ENCODE results near the gene FHIT. TPM values are rescaled to one million over a fixed set of nuclear protein-coding genes. Genes with fewer than 3 reads are reported as not detected.
"Not testable (repeated sequence)": the region's sequence is repeated elsewhere in the genome, so short reads cannot be mapped to it uniquely, and the experiment has no call there.

Gene FHIT
- polyA plus RNA-seq, 1 donor from 2014 or later = 17.3 TPM

- H3K9me3 Mint-ChIP-seq = no peaks in the 10 kb centered on the region
- no peak overlapping the region for H3K27ac Mint-ChIP-seq
- H3K36me3 Mint-ChIP-seq = peaks cover 7% of the 10 kb centered on the region
- H3K27me3 Mint-ChIP-seq = no peaks in the 10 kb centered on the region
- peaks cover 0 to 5% (median 3%) of the 10 kb centered on the region in 3 donors for H3K4me1 Mint-ChIP-seq
- no peak overlapping the region for H3K4me3 Mint-ChIP-seq
Measured at GRCh38 chr3:61201071-61201470, 50.2 kb downstream of the FHIT start.

- Mint-ChIP-seq H3K4me3 (no peak overlapping the region), H3K27ac (no peak overlapping the region), H3K27me3 (no peaks in the 10 kb centered on the region), H3K36me3 (peaks cover 7% of the 10 kb centered on the region), H3K4me1 (peaks cover 0 to 5% (median 3%) of the 10 kb centered on the region in 3 donors), H3K9me3 (no peaks in the 10 kb centered on the region)
Measured at GRCh38 chr3:61200270-61200669, 51.0 kb downstream of the FHIT start.

DNA sequence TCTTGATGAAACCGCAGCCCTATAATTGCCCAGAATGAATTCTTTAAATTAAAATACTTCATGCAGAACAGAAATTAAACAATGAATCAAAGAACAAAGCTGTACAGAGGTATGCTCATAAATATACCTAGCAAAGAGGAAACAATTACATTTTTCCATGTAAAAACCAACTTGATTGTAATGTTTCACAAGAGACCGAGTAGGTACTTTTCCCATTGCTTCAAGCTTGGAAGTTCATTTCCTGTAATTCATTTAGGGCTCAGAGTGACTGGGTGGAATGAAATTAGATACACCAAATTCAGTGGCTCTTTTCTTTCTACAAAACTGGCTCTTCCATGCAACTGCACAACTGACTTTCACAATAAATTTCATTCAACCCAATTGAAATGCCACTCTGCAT lies 51.4 kb downstream of the FHIT start:
- no peaks in the 10 kb centered on the region for H3K27me3 Mint-ChIP-seq
- H3K4me1 Mint-ChIP-seq = peaks cover 0 to 5% (median 3%) of the 10 kb centered on the region in 3 donors

DNA sequence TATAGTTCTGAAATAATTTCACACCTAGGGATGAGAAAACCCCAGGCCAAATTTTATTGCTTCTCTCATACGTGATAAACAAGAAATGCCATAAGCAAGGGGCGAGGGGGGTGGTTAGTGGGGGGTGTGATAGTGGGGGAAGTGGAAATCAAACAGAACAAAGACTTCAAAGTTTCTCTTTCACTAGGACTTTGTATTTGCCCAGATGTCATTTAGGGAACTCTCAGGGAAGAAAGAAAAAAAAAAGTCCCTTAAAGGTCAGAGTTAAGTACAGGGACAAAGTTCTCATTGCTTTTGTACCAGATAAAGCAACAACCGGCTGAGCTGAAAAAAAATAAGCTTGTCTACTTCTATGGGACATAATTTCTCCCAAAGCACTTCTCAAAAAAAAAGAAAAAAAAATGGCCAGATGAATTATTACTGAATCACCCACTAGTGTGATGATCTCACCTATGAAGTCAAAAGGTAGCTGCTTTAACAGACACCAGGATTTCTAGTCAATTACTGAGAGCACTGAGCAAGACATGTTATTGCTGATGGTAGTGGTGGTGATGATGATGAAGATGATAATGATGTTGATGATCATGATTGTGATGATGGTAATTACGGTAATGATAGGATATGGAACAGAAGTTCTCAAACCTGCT lies 56.2 kb downstream of the FHIT start:
- Mint-ChIP-seq H3K9me3 (no peaks in the 10 kb centered on the region), H3K27ac (no peak overlapping the region), H3K27me3 (no peaks in the 10 kb centered on the region), H3K4me1 (peaks cover 0 to 2% (median 0%) of the 10 kb centered on the region in 3 donors), H3K36me3 (peaks cover 5% of the 10 kb centered on the region), H3K4me3 (no peak overlapping the region)

More for the DNA sequence above, 51.4 kb downstream of the FHIT start:
- H3K27ac Mint-ChIP-seq = no peak overlapping the region
- H3K4me3 Mint-ChIP-seq = no peak overlapping the region
- peaks cover 7% of the 10 kb centered on the region for H3K36me3 Mint-ChIP-seq
- H3K9me3 Mint-ChIP-seq = no peaks in the 10 kb centered on the region

DNA sequence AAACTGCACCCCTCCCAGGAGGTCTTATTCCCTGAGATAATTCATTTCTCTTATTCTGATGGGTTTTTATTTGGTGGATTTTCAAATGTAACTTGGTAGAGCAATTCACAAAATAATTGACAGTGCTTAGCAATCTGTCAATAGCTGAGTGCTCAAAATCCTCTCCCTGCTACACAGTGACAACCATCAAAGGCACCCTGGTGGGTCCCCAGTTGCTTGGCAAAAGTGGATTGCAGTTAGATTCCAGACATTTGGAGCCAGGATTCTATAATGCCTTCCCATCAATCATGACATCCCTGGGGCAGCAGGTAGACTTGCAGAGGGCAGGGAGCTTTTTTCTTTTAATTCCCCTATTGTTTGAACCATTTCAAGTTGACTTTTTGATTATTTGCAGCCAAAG lies 59.0 kb downstream of the FHIT start:
- Mint-ChIP-seq H3K4me1 (peaks cover 0 to 2% (median 0%) of the 10 kb centered on the region in 3 donors), H3K27ac (no peak overlapping the region), H3K4me3 (no peak overlapping the region), H3K36me3 (peaks cover 1% of the 10 kb centered on the region), H3K9me3 (peaks cover 0 to 2% (median 0%) of the 10 kb centered on the region in 3 donors), H3K27me3 (no peaks in the 10 kb centered on the region)

DNA sequence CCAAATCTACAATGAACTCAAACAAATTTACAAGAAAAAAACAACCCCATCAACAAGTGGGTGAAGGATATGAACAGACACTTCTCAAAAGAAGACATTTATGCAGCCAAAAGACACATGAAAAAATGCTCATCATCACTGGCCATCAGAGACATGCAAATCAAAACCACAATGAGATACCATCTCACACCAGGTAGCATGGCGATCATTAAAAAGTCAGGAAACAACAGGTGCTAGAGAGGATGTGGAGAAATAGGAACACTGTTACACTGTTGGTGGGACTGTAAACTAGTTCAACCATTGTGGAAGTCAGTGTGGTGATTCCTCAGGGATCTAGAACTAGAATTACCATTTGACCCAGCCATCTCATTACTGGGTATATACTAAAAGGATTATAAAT lies 61.0 kb downstream of the FHIT start:
- H3K36me3 Mint-ChIP-seq, H3K9me3 Mint-ChIP-seq, H3K4me1 Mint-ChIP-seq, H3K4me3 Mint-ChIP-seq, H3K27ac Mint-ChIP-seq, H3K27me3 Mint-ChIP-seq: not testable (repeated sequence)

DNA sequence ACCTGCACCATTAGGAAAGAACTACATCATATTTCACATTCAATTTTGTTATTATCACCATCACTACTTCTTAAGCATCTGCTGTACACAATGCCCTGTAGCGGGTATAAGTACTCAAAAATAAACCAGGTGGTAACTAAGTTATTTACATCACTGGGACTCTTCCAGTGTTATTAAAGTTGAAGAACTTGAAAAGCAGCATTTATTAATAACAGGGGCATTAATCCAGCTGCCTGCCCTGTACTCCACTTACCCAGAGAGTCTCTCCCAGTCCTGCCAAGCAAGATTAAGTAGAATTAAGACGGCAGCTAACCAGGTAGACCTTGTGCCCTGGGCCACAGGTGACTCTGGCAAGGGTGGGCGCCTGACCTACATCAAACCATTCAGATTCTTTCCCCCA lies 65.2 kb downstream of the FHIT start:
- no peak overlapping the region for H3K27ac Mint-ChIP-seq
- no peaks in the 10 kb centered on the region for H3K36me3 Mint-ChIP-seq
- peaks cover 4 to 20% (median 5%) of the 10 kb centered on the region in 3 donors for H3K4me1 Mint-ChIP-seq
- H3K27me3 Mint-ChIP-seq = no peaks in the 10 kb centered on the region
- peaks cover 0 to 2% (median 0%) of the 10 kb centered on the region in 3 donors for H3K9me3 Mint-ChIP-seq
- no peak overlapping the region for H3K4me3 Mint-ChIP-seq

DNA sequence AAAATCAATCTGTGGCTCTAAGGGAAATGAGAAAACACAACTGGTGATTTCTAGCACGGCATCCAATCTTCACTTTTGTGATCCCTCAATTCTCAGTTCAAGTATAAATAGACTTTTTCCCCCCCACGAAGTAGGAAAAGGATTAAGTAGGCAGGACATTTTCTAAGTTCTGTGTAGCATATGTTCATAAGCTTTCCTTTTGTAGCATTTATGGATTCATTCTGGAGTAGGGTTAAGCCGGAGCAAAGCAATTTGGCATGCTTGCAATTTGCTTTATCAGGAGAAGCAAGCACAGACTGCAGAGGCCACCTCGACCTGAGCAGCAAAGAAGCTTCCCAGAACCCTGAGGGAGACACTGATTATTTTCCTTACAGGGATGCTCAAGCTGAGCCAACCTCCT lies 66.3 kb downstream of the FHIT start:
- Mint-ChIP-seq H3K4me1 (peaks cover 4 to 27% (median 11%) of the 10 kb centered on the region in 3 donors), H3K27ac (no peak overlapping the region), H3K27me3 (no peaks in the 10 kb centered on the region)

DNA sequence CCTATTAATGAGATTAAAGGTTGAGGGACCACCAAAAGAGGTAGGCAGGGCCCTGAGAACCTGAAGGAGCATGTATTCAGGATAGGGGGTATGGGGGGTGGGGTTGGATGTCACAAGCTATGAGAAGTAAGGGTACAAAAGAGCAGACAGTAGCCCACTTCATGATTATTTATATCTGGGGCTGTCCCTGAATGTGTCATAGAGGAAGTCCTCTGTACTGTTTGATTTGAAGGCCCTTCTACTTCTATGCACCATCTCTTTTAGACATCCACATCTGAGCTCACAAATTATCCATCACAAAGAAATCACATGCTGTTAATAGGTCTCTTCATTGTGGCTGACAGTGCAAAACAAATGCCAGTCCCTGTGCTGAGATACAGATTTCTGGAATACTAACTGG lies 68.6 kb downstream of the FHIT start:
- Mint-ChIP-seq H3K4me3 (no peak overlapping the region), H3K9me3 (no peaks in the 10 kb centered on the region), H3K27ac (no peak overlapping the region), H3K27me3 (no peaks in the 10 kb centered on the region), H3K36me3 (no peaks in the 10 kb centered on the region), H3K4me1 (peaks cover 7 to 29% (median 13%) of the 10 kb centered on the region in 3 donors)

More for the DNA sequence above, 66.3 kb downstream of the FHIT start:
- Mint-ChIP-seq H3K4me3 (no peak overlapping the region), H3K9me3 (peaks cover 0 to 2% (median 0%) of the 10 kb centered on the region in 3 donors), H3K36me3 (no peaks in the 10 kb centered on the region)

GRCh38 chr3:61181874-61182273 lies 69.4 kb downstream of the FHIT start:
- Mint-ChIP-seq H3K27me3 (no peaks in the 10 kb centered on the region), H3K4me1 (peaks cover 7 to 29% (median 13%) of the 10 kb centered on the region in 3 donors), H3K4me3 (no peak overlapping the region), H3K27ac (peak overlapping the region in 1 of 3 donors; percentile 41), H3K36me3 (no peaks in the 10 kb centered on the region), H3K9me3 (no peaks in the 10 kb centered on the region)

- peaks cover under 1% of the 10 kb centered on the region for H3K36me3 Mint-ChIP-seq
- peaks cover 7 to 29% (median 14%) of the 10 kb centered on the region in 3 donors for H3K4me1 Mint-ChIP-seq
- H3K9me3 Mint-ChIP-seq = peaks cover 0 to under 1% (median 0%) of the 10 kb centered on the region in 3 donors
Measured at GRCh38 chr3:61180206-61180605, 71.0 kb downstream of the FHIT start.

GRCh38 chr3:61178167-61178566 lies 73.1 kb downstream of the FHIT start:
- Mint-ChIP-seq H3K27me3 (no peaks in the 10 kb centered on the region), H3K4me3 (no peak overlapping the region), H3K4me1 (peaks cover 5 to 21% (median 13%) of the 10 kb centered on the region in 3 donors), H3K27ac (no peak overlapping the region), H3K36me3 (peaks cover 1% of the 10 kb centered on the region), H3K9me3 (peaks cover 0 to 2% (median 1%) of the 10 kb centered on the region in 3 donors)

More at GRCh38 chr3:61180206-61180605, 71.0 kb downstream of the FHIT start:
- Mint-ChIP-seq H3K27ac (no peak overlapping the region), H3K27me3 (no peaks in the 10 kb centered on the region), H3K4me3 (peak overlapping the region in 1 of 4 donors; percentile 66)

- no peaks in the 10 kb centered on the region for H3K27me3 Mint-ChIP-seq
- H3K36me3 Mint-ChIP-seq = peaks cover 1% of the 10 kb centered on the region
- no peak overlapping the region for H3K4me3 Mint-ChIP-seq
- no peak overlapping the region for H3K27ac Mint-ChIP-seq
- H3K9me3 Mint-ChIP-seq = peaks cover 0 to 2% (median 1%) of the 10 kb centered on the region in 3 donors
- H3K4me1 Mint-ChIP-seq = peaks cover 5 to 19% (median 12%) of the 10 kb centered on the region in 3 donors
Measured at GRCh38 chr3:61177450-61177849, 73.8 kb downstream of the FHIT start.

GRCh38 chr3:61173676-61174075 lies 77.6 kb downstream of the FHIT start:
- peaks cover 0 to 2% (median 1%) of the 10 kb centered on the region in 3 donors for H3K9me3 Mint-ChIP-seq
- H3K4me1 Mint-ChIP-seq = peaks cover 0 to 1% (median 0%) of the 10 kb centered on the region in 3 donors
- no peaks in the 10 kb centered on the region for H3K27me3 Mint-ChIP-seq
- H3K4me3 Mint-ChIP-seq = no peak overlapping the region
- H3K36me3 Mint-ChIP-seq = peaks cover 1% of the 10 kb centered on the region
- H3K27ac Mint-ChIP-seq = no peak overlapping the region

DNA sequence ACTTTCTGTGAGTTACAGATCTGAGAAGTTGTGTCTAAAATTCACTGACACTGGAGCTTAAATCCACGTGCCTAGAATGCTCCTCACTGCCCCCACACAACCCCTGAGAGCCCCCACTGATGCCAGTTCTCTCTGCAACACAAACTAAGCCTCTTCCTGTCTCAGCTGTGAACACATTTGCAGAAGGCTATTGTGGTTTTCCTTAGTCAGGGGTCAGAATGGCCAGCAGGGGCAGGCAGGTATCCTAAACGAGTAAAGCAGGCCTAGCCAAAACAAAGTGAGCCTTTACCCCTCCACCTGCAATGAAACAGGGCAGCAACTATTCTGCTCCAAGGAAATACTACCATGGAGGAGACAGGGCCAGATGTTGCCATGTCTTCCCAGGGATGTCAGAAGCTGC lies 78.6 kb downstream of the FHIT start:
- H3K36me3 Mint-ChIP-seq = peaks cover 1% of the 10 kb centered on the region
- H3K27me3 Mint-ChIP-seq = no peaks in the 10 kb centered on the region
- H3K4me3 Mint-ChIP-seq = no peak overlapping the region
- H3K27ac Mint-ChIP-seq = no peak overlapping the region
- peaks cover 0 to 1% (median 0%) of the 10 kb centered on the region in 3 donors for H3K4me1 Mint-ChIP-seq
- peaks cover 0 to 2% (median 1%) of the 10 kb centered on the region in 3 donors for H3K9me3 Mint-ChIP-seq

- Mint-ChIP-seq H3K27ac (no peak overlapping the region), H3K4me3 (no peak overlapping the region), H3K36me3 (peaks cover 1% of the 10 kb centered on the region), H3K27me3 (no peaks in the 10 kb centered on the region), H3K4me1 (peaks cover 0 to 1% (median 0%) of the 10 kb centered on the region in 3 donors), H3K9me3 (peaks cover 0 to 2% (median 1%) of the 10 kb centered on the region in 3 donors)
Measured at GRCh38 chr3:61172203-61172602, 79.0 kb downstream of the FHIT start.

All from IgD-negative memory B cell (primary cell).